AG04449 (cell line): ENCODE data around the gene ETV5.

ENCODE experiments used
- CTCF ChIA-PET: fragments of 350-600 bp; formaldehyde crosslinking; extraction: SDS; loops from one replicate; lab custom pipeline; 2021; ENCODE audit warnings: antibody characterized with exemption; lab: Yijun Ruan, JAX
- POLR2A ChIA-PET: fragments of 400-600, 350-600 bp; formaldehyde crosslinking; extraction: SDS; loops from one replicate; lab custom pipeline; 2020; ENCODE audit warnings: antibody characterized with exemption, inconsistent platforms; lab: Yijun Ruan, JAX
- DNase-seq: peaks from one replicate; pipeline ENCODE4 v3.0.0-alpha.2; 2010; ENCODE audit warnings: low read depth, low spot score
- H3K4me3 ChIP-seq: 2 replicates; pipeline ENCODE4 v1.5.1; 2011; ENCODE audit warnings: low read depth, mild to moderate bottlenecking, control low read depth, low read length
- CTCF ChIP-seq: IDR thresholded peaks from one replicate; pipeline ENCODE4 v1.5.1; 2011; ENCODE audit warnings: mild to moderate bottlenecking, moderate library complexity, low read length, control low read depth, inconsistent platforms; ENCODE audit not compliant: insufficient read depth; ENCODE audit errors: missing control alignments

Gene ETV5

GRCh38 chr3:186138272-186138981, 29.5 kb upstream of the ETV5 start:
- H3K4me3 ChIP-seq: no peak overlapping the region
- POLR2A ChIA-PET: no interaction called here
- CTCF ChIA-PET: no interaction called here
- TF ChIP-seq CTCF: no peak
- no peak for DNase-seq

- POLR2A ChIA-PET: no interaction called here
Observed at GRCh38 chr3:186137051-186137685, 28.3 kb upstream of the ETV5 start.

GRCh38 chr3:186133980-186134379, 25.1 kb upstream of the ETV5 start:
- no peak overlapping the region for H3K4me3 ChIP-seq
- ChIA-PET CTCF (no interaction called here), POLR2A (no interaction called here)
- DNase-seq: no peak
- TF ChIP-seq CTCF: no peak

More at GRCh38 chr3:186137051-186137685, 28.3 kb upstream of the ETV5 start:
- TF ChIP-seq CTCF: no peak
- H3K4me3 ChIP-seq: no peak overlapping the region
- DNase-seq: no peak
- CTCF ChIA-PET: no interaction called here

GRCh38 chr3:186132487-186132886, 23.6 kb upstream of the ETV5 start:
- no peak for TF ChIP-seq CTCF
- POLR2A ChIA-PET: no interaction called here
- DNase-seq: no peak
- CTCF ChIA-PET: no interaction called here
- H3K4me3 ChIP-seq: no peak overlapping the region

GRCh38 chr3:186129206-186129605, 20.3 kb upstream of the ETV5 start:
- no peak overlapping the region for H3K4me3 ChIP-seq
- POLR2A ChIA-PET: no interaction called here
- TF ChIP-seq CTCF: no peak
- no peak for DNase-seq
- CTCF ChIA-PET: no interaction called here

- H3K4me3 ChIP-seq: no peak overlapping the region
- DNase-seq: no peak
- CTCF ChIA-PET: no interaction called here
- no peak for TF ChIP-seq CTCF
- POLR2A ChIA-PET: no interaction called here
Observed at GRCh38 chr3:186128158-186128557, 19.3 kb upstream of the ETV5 start.
